Superior temporal gyrus (tissue), 1 donor: ENCODE measurements around the gene SCYGR3.

Source experiments
- DNase-seq: peaks from one replicate; pipeline ENCODE4 v3.0.0-alpha.2; 2016; ENCODE audit errors: extremely low spot score

Gene SCYGR3, protein sequence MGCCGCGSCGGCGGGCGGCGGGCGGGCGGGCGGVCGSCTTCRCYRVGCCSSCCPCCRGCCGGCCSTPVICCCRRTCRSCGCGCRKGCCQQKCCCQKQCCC

DNA sequence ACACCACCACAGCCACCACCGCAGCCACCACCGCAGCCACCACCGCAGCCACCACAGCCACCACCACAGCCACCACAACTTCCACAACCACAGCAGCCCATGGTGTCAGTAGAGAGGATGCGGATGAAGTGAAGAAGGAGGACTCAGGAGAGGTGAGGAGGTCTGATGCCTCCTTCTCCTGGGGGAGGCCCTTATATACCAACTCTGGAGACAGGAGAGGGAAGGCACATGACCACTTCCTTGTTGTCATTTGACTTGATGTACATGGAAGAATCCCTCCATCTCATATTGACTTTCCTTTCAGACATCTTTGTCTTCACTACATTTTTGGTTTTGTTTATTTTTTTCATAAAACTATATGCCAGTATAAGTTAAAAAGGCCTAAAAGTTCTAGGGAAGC is at the start of gene SCYGR3:
Gene SCYGR3 (minus strand): TSS at position 101 of the 400 bp plus-strand sequence. CDS start 0 bp downstream, at position 101.
- DNase-seq = no peak

DNA sequence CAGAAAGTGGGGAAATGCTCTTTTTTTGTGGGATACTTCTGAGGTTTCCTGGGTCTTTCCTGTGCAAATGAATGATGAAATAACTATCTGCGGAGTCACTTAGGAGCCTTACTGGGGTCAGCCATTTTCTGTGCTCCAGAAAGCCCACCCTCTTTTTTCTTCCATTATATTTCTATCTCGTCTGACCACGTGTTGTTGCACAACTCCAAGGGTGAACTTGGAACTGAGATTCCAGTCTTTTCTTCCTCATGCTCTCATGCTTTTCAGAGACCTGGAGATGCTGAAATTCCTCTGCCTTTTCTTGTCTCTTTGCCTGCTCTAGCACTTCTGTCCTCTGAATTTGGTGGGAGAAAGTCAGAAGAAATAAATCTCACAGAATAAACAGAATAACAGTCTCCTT is 47.2 kb upstream of the SCYGR3 start:
- no peak for DNase-seq

DNA sequence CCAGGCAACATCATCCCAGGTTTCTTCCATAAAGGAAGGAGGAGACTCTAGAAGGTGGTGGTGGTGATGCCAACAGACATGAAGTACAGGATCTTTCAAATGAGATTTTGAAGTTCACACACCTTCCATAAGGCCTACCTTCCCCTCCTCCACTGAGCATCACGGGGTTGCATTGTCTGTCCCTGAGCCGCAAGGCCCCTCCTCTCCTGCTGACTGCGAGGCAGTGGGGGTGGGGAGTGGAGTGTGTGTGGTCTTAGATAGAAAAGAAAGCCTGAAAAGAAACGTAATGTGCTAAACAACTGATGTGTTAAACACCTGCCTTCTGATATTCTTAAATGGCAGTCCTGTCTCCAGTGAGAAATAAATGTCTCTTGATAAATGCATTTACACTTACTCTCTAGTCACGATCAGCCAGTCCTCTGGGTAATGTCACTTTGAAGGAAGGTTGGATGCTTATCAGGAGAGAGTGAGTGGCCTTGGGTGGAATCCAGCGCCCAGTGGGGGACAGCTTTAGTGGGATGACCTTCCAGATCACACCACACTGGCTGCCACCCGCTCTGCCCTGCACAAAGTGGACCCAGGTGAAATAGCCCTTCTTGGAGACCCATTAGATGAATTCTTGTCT is 46.5 kb upstream of the SCYGR3 start:
- DNase-seq = no peak

DNA sequence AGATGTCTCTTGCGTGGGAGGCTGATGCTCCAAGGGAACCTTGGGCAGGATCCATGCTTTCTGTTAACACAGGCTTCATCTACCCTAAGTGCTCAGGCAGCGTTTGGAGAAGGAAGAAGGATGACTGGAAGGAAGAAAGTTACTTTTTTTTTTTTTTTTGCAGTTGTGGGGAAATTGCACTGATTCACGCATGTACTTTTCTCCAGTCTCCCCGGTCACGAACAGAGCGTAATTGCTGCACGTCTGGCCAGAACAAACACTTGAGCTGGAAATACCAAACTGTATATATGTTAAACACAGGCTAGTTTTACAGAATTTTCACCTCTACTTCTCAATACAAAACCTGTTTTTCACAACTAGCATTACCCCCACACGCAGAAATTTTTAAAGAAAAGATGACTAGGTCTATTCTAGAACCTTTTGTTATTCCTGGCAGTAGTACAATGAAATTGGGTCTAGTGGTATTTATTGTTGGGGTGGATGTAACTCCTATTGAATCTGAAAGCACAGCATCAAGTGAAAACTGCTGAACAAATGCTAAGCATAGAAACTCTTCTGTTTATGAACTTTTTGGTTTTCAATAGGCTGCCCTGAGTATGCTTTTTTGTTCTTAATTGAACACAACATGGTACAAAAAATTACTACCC is 42.7 kb upstream of the SCYGR3 start:
- DNase-seq = no peak

DNA sequence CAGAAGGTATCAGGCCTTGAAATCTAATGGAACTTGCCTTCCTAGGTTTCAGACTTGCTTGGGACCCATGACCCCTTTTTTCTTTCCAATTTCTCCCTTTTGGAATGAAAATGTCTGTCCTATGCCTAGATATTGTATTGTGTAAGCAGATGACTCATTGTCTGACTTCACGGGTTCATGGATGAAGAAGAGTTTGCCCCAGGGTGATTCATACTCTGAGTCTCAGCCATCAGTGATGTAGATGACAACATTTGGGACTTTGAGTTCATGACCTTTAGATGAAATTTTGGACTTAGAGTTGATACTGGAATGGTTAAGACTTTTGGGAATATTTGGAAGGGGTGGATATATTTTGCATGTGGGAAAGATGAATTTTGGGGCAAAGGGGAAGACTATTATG is 40.8 kb upstream of the SCYGR3 start:
- no peak for DNase-seq

DNA sequence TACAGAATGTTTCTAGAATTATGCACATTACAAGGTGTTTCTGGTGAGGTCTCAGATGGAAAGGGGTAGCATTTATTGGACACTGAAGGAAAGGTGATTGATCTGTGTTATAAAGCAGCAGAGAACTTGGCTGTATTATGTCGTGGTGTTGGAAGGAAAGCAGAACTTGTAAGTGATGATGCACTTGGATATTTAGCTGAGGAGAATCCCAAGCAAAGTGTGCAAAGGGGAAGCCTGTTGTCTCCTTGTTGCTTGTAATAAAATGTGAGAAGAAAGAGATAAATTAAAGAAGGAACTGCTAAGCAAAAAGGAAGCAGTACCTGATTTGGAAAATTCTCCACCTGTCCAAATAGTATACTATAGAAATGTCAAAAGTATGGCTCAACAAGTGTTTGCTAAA is 39.8 kb upstream of the SCYGR3 start:
- DNase-seq = no peak

DNA sequence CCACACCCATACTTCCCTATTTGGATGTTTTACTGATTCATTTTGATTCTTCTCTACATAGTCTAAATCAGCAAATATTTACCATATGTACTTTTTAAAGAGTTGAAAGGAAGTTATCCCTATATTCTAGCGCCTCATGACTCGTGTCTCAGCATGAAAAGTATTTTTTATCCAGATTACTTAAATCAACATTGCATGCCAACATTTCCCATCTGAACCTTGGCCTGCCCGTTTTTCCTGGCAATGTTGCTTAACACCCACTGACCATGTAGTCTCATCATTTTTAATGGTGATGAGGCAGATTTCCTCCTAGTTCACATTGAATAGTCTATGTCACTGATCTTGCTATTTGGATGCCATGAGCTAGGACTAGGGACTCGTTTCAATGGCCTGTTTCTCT is 38.8 kb upstream of the SCYGR3 start:
- DNase-seq = no peak

DNA sequence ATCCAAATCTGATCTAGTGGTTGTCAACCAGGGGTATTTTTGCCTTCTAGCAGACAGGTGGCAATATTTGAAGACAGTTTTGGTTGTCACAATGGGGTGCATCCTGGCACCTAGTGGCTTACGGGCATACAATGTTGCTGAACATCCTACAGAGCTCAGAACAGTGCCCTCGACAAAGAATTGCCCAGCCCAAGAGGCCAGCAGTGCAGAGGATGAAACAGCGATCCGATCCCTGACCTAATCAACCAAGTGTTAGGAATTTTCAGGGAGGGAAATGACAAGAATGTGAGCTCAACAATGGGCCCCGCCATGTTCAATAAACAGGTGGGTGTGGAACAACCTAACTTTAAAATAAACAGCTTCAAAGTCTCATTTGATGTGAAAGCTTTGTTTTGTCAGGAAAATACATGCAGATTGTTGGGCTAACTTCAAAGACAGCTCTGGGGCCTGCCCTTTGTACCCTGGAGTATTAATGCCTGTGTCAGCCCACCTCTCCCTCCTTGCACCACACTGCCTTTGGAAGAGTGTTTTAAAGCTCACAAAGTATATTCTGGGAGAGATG is 29.4 kb upstream of the SCYGR3 start:
- no peak for DNase-seq

DNA sequence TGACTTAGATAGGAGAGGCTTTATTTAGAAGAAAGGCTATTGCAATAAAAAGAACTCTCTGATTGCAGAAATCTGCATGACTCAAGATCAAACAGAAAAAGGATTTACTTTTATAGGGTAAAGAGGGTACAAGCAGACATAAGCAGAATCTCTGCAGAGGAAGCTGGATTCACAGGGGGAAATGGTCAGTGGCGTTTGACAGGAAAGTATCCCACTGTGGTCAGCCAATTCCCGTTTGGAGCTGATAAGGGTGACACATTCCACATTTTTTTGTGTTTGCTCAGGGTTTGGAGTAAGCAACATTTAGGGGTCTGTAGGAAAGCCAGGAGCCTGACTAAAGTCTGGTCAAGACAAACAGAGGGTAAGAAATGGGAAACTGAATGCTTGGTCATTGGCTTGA is 28.0 kb upstream of the SCYGR3 start:
- DNase-seq = no peak

DNA sequence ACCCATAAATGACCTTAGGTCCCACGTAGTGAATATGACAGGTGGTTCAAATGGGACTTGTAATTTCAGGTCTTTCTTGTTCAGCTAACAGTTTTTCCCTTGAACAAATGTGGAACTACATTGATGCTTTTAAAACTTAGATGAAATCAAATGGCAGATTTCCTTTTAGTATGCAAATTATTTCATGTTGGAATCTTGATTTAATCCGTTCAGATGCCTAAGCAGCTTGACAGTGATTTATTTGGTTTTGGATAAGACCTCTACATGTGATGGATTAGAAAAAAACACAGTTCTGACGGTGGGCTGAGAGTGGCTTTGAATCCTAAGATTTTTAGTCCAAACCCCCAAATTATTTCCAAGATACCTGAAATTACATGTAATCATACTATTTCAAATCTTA is 19.6 kb upstream of the SCYGR3 start:
- no peak for DNase-seq

DNA sequence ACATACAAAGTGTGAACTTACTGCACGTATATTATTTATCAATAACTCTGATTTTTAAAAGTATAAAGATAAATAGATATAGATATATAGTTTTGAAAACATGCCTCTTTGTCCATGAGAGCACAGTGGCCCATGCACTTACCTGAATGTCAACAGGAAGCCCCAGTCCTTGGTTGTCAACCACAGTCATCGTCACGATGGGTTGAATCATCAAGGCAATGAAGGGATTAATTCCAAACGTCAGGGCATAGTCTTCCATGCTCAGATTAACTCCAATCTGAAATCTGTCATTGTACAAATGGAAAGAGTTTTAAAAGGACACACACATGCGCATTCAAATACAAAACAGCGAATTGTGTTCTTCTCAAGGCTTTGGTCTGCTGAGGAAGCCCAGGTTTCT is 18.2 kb upstream of the SCYGR3 start:
- no peak for DNase-seq

DNA sequence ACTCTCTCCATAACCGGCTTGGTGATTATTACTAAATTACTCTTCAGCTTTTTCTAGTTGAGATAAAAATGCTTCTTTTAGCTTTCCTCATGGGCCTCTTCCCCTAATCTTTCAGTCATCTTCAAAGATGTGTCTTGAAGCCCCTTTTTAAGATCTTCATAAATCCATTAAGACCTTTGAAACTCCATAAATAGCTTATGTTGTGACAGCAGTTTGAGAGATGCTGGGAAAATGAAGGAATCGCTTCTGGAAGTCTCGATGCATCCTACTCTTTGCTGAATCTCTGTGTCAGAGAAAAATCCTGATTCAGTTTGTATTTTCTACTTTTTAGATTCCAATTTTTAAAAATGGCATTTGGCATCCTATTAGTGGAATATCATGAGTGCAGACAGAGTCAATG is 15.7 kb upstream of the SCYGR3 start:
- no peak for DNase-seq

DNA sequence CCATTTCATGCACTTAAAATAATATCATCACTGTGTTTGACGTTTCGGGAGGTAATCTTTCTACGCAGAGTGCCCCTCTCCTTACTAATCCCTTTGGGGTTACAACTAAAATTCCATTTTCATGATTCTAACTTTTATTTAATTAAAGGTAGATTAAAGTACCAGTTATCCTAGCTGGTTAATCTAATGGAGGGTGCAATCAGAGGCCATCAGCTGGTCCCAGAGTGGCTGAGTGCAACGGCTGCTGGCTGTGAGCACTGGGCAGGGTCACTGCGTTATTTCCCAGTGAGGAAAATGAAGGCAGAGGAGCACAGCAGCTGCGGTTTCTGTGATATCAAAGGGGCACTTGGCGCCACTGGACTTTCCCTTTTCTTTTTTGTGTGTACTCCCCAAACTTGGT is 14.8 kb upstream of the SCYGR3 start:
- DNase-seq = no peak

DNA sequence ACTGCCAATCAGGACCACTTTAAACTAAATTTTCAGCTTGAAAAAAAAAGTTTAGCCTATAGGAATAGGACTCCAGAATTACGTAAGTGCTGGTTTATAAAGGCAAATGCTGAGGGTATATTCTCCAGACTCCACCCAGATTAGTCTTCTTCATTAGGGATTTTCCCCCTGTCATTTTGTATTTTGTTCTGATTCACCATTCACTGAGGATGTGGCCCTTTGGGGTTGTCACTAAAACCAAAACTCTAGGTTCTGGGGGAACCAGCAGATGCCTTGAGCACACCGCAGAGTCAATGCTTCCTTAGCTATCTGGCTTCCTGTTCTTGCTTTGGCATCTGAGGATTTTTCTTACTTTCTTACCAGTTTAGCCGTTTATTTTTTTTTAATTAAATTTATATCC is 13.1 kb upstream of the SCYGR3 start:
- no peak for DNase-seq

DNA sequence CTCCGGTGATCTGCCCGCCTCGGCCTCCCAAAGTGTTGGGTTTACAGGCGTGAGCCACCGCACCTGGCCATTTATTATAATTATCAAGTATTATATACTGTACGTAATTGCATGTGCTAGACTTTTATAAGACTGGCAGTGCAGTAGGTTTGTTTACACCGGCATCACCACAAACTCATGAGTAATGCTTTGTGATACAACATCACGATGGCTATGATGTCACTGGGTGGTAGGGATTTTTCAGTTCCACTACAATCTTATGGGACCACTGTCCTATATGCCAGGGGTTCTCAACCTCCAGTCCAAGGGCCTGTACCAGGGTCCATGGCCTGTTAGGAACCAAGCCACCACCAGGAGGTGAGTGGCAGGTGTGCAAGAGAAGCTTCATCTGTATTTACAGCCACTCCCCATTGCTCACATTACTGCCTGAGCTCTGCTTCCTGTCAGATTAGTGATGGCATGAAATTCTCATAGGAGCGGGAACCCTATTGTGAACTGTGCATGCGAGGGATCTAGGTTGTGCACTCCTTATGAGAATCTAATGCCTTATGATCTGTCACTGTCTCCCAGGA is 12.0 kb upstream of the SCYGR3 start:
- DNase-seq = no peak

DNA sequence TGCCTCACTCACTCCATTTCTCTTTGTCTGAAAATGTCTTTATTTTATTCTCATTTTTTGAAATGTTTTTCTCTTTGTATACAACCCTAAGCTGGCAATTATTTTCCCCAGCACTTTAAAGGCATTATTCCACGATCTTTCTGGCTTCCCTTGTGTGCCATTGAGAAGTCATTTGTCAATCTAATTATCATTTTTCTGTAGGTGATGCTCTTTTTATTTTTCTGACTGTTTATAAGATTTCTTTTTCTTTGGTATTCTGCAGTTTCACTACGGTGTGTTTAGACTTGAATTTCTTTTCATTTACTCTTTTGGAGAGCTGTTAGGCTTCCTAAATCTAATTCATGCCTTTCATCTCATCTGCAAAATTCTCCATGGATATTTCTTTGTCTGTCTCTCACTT is 10.8 kb upstream of the SCYGR3 start:
- no peak for DNase-seq

DNA sequence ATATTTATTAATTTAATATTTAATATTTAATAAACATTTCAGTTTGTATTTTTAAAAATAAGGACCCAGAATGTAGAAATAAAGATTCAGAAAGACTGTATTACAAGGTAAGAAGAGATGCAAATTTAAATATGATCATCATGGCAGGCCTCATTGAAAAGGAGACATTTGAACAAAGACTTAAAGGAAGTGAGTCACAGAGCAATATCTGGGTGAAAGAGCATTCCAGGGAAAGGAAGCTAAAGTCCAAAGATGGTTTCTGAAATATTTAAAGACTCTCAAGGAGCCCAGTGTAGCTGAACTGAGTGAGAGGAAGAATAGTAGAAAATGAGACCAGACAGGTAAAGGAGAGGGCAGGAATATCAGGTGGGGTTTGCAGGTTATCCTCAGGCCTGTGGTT is 8.6 kb upstream of the SCYGR3 start:
- DNase-seq = no peak

DNA sequence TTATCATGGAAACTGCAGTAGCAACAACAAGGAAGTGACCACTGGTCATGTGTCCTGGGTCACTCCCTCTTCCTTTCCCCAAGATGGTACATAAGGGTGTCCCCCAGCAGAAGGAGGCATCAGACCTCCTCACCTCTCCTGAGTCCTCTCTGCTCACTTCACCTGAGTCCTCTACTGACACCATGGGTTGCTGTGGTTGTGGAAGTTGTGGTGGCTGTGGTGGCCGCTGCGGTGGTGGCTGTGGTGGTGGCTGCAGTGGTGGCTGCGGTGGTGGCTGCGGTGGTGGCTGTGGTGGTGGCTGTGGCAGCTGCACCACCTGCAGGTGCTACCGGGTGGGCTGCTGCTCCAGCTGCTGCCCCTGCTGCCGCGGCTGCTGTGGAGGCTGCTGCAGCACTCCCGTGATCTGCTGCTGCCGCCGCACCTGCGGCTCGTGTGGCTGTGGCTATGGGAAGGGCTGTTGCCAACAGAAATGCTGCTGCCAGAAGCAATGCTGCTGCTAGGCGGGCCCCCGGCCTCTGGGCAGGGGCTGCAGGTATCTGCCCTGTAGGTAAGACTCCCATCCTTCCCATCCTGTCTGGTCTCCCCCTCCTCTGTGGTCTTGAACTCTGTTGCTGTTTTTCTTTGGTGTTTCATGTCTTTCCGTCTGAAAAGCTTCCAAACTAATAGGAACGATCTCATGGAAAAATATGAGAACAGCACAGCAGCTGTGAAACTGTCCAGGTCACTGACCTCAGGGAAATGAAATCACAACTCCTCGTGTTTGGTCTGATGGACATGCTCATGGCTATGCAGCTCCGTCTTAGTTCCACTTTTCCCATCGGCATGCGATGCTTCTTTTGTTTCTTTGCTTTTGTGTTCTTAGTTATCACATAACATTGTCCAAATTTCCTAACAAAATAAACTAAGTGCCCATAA is 2.9 kb upstream of the SCYGR3 start, which contains the start of gene SCYGR4:
Gene SCYGR4 (plus strand): TSS at position 183 of the 915 bp plus-strand sequence. CDS start 0 bp downstream, at position 183.
- no peak for DNase-seq

DNA sequence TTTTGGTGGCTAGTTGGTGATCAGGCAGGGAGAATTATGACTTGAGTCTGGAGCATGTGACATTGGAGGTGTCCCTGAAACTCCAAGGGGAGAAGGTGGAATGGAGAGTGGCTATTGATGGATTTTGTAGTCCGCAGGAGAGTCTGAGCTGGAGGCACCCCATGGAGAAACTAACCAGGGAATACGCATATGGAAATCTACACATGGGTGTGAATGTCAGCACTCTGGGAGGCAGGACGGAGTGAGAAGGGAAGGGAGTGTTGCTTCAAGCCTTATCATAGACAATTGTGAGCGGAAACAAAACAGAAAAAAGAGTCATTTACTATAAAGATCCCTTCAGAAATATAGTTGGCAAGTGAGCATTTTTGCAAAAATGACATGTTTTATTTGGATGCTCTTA is 2.0 kb upstream of the SCYGR3 start:
- no peak for DNase-seq

DNA sequence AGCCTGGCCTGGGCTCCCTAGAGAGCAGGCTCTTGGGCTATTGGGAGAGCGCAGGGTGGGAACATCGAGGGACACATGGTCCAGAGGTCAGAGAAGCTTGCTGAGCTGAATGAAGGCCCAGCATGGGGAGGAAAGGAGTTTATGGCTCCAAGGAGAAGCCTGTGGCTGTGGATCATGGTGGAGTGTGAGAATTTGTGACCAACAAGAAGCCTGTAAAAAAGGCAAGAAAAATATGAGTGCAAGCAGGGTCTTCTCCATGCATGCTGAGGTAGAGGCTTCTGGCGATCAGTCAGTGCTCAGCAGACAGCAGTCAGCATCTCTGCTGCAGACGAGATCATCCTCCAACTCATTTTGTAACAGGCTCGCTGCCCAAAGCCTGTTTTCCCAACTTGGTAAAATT is 1.3 kb upstream of the SCYGR3 start:
- DNase-seq = no peak

DNA sequence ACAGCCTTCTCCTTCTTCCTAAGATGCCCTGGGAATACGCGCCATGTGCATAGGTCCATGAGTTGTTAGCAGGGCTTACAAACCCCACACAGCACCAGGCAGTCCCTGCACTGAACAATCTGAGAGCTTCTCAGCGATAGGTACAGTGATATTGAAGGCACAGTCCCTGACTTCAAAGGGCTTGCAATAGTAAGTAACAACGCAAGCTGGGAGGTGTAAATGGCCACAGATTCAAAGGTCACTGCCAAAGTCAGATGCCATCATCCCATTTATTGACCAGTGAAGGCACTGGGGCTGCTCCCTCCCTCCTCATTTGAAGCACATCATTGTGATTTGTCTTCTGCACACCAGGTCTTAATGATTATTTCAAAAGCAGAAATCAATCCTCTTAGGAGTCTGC is 541 bp upstream of the SCYGR3 start:
- DNase-seq = no peak

DNA sequence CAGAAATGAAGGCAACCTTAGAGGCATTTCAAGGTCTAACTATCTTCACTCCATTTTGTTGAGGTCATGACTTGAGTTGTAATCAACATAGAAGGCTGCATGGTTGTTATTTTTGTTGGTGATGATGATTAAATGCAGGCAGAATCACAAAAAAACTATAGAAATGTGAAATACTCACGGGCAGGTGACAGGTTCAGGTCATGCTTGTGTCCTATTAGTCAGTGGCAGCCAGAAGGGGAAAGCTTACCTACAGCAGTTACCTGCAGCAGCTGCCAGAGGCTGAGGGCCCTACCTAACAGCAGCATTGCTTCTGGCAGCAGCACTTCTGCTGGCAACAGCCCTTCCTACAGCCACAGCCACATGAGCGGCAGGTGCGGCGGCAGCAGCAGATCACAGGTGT is 394 bp downstream of the SCYGR3 start:
- DNase-seq = no peak
